HL-60 (cell line): ENCODE results near the gene CBLB.

ENCODE experiments used
- DNase-seq, 2 experiments: peaks; one replicate each; pipeline ENCODE4 v3.0.0-alpha.2; 2010 to 2020; ENCODE audit warnings: low read depth in 1 of 2, low spot score in 1 of 2
- H3K27ac ChIP-seq: fragments of 250-450 bp; sonication (Bioruptor Pico); replicated peaks from 2 replicates; pipeline ENCODE4 v1.5.1; 2020; ENCODE audit warnings: mild to moderate bottlenecking, moderate library complexity
- H3K27me3 ChIP-seq: fragments of 250-450 bp; sonication (Bioruptor Pico); 2 replicates; pipeline ENCODE4 v1.5.1; 2021; ENCODE audit warnings: mild to moderate bottlenecking, moderate library complexity; ENCODE audit not compliant: insufficient read depth, poor library complexity, severe bottlenecking
- H3K4me3 ChIP-seq: replicated peaks from 2 replicates; pipeline ENCODE4 v1.5.1; 2011; ENCODE audit warnings: mild to moderate bottlenecking, control low read depth, low read length; ENCODE audit not compliant: insufficient read depth
- GABPA ChIP-seq: IDR thresholded peaks from 2 replicates; pipeline ENCODE4 v1.6.1; 2012; ENCODE audit warnings: low read depth
- POLR2AphosphoS5 ChIP-seq: IDR thresholded peaks from 2 replicates; pipeline ENCODE4 v1.6.1; 2012; ENCODE audit warnings: low read depth
- REST ChIP-seq: IDR thresholded peaks from 2 replicates; pipeline ENCODE4 v1.6.1; 2012; ENCODE audit warnings: low read depth; ENCODE audit not compliant: insufficient replicate concordance
- SPI1 ChIP-seq: IDR thresholded peaks from 2 replicates; pipeline ENCODE4 v1.6.1; 2012; ENCODE audit warnings: low read depth, mild to moderate bottlenecking, borderline replicate concordance
- TF ChIP-seq, protein P1 (sequence below): IDR thresholded peaks from one replicate; pipeline ENCODE4 v1.5.1; 2011; ENCODE audit warnings: low read length, control low read depth, inconsistent platforms; ENCODE audit not compliant: insufficient read depth

Gene CBLB

GRCh38 chr3:105752791-105753415, 115.9 kb downstream of the CBLB start:
- no peak overlapping the region for H3K4me3 ChIP-seq
- H3K27me3 ChIP-seq, result no peaks in the 10 kb centered on the region
- TF ChIP-seq POLR2AphosphoS5, result no peak
- TF ChIP-seq, protein P1, sequence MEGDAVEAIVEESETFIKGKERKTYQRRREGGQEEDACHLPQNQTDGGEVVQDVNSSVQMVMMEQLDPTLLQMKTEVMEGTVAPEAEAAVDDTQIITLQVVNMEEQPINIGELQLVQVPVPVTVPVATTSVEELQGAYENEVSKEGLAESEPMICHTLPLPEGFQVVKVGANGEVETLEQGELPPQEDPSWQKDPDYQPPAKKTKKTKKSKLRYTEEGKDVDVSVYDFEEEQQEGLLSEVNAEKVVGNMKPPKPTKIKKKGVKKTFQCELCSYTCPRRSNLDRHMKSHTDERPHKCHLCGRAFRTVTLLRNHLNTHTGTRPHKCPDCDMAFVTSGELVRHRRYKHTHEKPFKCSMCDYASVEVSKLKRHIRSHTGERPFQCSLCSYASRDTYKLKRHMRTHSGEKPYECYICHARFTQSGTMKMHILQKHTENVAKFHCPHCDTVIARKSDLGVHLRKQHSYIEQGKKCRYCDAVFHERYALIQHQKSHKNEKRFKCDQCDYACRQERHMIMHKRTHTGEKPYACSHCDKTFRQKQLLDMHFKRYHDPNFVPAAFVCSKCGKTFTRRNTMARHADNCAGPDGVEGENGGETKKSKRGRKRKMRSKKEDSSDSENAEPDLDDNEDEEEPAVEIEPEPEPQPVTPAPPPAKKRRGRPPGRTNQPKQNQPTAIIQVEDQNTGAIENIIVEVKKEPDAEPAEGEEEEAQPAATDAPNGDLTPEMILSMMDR, result no peak
- TF ChIP-seq SPI1, result no peak
- DNase-seq, result no peak
- H3K27ac ChIP-seq, result no peak overlapping the region

DNA sequence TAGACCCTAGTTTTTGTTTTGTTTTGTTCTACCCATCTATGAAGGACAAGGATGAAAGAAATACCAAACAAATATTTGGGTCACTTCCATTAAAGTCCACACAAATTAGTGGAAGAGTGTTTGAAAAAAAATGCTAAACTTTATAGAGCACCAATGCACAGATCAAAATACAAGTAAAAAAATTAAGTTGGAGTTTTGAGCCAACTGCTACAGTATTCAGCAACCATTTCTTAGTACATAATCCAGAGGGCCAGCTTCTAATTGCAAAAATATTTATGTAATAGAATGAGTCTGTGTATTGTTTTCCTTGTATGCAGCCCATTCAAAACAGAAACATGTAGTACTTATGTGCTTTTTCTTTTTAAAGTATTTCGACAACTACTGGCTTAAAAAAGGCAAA, 121.1 kb downstream of the CBLB start:
- Histone ChIP-seq H3K27ac (no peak overlapping the region), H3K27me3 (no peaks in the 10 kb centered on the region), H3K4me3 (no peak overlapping the region)
- no peak for DNase-seq
- TF ChIP-seq, protein P1, result no peak
- TF ChIP-seq SPI1, result no peak
- no peak for TF ChIP-seq REST
- TF ChIP-seq POLR2AphosphoS5, result no peak
- no peak for TF ChIP-seq GABPA

DNA sequence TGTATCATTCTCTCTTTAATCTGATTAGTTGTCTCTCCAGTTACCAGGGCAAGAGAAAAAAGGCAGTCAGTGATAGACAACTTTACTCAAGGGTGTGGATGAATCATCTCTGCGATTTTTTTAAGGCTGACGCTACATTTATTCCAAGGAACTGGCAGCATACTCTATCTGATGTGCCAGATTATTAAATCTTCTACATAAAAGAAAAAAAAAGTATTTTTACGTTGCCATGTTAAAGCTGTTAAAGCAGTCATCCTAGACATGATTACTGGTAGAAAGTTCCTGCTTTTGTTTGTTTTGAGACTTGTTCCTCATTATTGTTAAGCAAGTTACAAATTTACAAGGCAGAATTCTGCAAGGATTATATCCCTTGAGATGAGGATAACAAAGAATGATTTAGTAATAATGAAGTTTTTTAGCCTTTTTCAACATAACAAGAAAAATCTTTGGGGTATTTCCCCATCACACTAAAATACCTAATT, 121.7 kb downstream of the CBLB start:
- Histone ChIP-seq H3K4me3 (no peak overlapping the region), H3K27me3 (no peaks in the 10 kb centered on the region), H3K27ac (no peak overlapping the region)
- TF ChIP-seq REST, result no peak
- TF ChIP-seq, protein P1, result no peak
- no peak for TF ChIP-seq SPI1
- no peak for TF ChIP-seq POLR2AphosphoS5
- TF ChIP-seq GABPA, result no peak
- DNase-seq, result no peak
